Fibroblast of peridontal ligament (primary cell): Measurements from ENCODE around the gene GALNT14.
A peak's percentile ranks its signal among the peaks of the same experiment; 100 is the strongest.

Experiments
- DNase-seq: peaks from one replicate; pipeline ENCODE4 v3.0.0-alpha.2; 2010; ENCODE audit errors: extremely low read depth

GALNT14 gene

DNA sequence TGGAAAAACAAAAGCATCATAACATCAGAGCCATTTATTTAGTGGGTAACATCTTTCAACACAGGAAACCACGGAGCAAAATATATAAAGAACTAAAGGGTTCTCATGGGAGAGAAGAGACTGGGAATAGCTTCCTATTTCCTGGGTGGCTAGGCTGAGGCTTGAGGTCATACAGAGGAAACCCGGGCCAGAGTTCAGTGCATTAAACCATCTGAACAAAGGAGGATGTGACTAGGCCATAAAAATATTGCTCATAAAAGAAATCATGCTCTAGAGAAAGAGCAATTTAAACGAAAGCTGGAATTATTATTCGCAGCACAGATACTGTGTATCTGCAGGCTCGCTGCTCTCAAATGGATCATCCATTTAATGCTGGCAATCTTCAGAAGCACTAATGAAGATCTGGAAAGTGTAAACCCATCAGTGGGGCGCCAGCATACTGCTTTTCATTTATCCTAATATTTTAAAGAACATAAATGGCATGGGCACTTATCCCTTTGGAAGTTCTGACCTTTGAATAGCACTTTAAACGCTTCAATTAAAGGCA lies 83.3 kb downstream of the GALNT14 start:
- DNase-seq = no peak

- DNase-seq = no peak
These were observed 84.1 kb downstream of the GALNT14 start for GRCh38 chr2:31053929-31054782.

DNA sequence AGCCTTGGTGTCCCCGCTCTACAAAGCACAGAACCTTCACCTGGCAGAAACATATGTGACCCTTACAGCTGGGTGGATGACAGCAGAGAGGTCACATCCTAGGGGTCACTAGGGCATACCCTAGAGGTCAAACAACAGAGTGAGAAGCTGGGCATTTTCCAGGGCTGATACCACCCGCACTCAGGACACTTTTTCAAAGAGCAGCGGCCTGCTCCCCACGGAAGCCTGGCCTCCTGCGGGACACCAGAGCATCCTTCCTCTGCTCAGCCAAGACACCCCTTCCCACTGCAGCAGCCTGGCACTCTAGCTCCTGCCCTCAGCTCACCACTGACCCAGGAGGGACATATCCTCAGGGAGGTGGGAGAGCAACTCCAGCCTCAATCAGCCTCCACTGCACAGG lies 86.0 kb downstream of the GALNT14 start:
- no peak for DNase-seq

DNA sequence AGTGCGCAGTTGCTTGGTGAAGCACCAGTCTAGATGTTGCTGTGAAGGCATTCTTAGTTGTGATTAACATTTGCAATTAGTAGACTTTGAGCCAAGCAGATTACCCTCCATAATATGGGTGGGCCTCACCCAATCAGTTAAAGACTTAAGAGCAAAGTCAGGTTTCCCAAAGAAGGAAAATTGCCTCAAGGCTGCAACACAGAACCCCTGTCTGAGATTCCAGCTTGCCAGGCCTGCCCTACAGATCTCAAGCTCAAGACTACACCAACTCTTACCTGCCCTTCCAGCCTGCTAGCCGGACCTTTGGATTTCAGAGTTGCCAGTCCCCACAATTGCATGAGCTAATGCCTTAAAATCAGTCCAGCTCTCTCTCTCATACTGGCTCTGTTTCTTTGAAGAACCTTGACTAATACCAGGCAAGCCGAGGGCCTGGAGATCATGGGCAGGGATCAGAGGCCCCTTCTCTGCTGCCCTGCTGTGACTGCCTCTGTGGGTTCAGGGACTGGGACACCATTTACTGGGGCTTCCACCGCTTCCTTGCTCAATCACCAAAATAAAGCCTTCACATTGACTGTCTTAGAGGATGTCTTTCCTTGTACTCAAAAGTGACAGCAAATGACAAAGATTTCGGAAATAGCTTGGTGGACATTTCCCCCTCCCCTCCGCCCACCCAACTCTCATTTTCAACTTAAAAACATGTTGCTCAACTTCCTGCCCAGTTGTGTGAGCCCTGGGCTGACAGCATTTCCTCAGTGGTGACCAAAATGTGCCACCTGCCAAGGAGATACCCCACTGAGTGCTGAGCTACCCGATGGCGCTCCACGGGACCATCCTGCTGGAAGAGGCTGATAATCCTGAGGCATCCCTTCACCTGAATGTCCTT lies 86.7 kb downstream of the GALNT14 start:
- no peak for DNase-seq

GRCh38 chr2:31049916-31050588 lies 88.2 kb downstream of the GALNT14 start:
- no peak for DNase-seq

GRCh38 chr2:31049264-31049663 lies 89.0 kb downstream of the GALNT14 start:
- DNase-seq = no peak

GRCh38 chr2:31047599-31047998 lies 90.6 kb downstream of the GALNT14 start:
- no peak for DNase-seq

- DNase-seq = no peak
These were observed 99.9 kb downstream of the GALNT14 start for GRCh38 chr2:31038385-31038784.

DNA sequence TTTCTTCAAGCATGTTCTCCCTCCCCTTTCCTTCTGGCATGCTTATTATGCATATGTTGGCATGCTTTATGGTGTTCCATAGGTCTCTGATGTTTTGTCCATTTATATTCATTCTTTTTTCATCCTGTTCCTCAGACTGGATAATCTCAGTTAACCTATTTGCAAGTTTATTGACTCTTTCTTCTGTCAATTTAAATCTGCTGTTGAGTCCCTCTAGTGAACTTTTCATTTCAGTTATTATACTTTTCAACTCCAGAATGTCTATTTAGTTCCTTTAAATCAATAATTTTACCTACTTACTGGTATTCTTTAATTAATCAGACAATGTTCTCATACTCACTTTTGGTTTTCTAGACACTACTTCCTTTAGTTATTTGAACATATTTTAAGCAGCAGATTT lies 101.2 kb downstream of the GALNT14 start:
- peak; percentile 1 for DNase-seq

DNA sequence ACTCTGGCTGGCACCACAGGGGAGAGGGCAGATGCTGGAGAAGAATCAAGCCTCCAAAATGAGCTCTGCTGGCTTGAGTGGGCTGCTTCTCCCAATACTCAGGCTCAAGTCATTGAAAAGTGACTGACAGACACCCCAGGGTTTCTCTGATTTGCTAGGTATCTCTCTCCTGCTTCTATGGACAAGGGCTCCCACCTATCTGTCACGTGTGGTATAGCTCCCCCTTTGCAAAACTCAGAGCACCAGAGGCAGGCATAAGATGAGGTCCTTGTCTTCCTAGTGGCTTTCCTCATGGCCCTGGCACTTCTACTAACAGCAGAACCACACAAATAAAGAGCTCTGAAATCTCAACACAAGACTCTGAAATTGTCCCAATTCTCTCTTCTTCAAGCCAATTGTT lies 105.2 kb downstream of the GALNT14 start:
- no peak for DNase-seq

DNA sequence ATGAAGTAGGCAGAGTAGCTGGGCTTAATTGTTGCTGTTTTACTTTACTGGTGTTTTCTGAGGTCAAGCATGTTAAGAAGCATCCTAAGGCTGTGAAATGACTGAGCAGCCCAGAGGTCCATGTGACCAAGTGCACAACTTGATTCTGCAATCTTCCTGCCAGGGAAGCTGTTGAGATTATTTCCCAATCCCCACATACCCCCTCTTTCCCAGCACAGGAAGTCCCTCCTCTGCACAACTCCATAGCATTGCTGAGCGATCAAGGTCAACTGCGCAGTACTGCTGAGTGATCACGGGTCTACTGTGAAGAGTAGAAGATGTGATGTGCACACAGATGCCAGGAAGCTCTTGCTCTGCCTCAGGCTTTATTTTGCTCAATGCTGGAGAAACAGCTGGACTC lies 105.8 kb downstream of the GALNT14 start:
- DNase-seq = no peak

GRCh38 chr2:31031132-31031706 lies 107.0 kb downstream of the GALNT14 start:
- DNase-seq = no peak

DNA sequence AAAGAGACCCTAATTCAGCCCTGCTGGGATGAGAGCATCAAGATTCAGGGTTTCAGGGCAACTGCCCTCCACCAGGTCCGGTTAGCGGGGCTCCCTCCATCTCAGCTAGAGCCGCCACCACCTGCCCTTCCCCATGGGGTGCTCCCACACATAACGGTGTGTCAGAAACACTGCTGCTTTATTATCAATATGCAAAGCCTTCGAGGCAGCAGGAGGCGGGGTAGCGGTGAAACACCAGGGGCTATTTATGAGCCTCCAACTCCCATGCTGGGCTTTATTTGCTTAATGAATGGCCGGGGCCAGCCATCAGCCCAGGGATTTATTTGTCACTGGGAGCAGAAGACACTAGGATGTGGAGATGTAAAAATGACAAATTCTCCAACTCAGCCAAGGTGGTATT lies 109.8 kb downstream of the GALNT14 start:
- no peak for DNase-seq

DNA sequence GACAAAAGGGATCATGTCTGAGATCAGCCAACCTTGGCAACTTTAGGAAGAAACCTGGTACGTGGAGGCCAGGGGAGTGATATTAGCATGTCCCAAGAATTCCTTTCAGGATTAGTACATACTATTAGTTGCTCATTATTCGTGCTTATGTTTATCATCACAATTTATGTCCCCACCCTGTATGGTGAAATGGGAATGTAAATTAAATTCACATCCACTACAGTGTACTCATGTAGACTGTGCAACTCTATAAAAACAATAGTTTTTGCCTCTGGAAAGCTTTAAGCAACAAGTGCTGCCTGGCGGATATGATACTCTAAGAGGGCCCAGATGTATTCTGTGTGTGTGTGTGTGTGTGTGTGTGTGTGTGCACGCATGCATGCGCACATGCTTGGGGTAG lies 110.7 kb downstream of the GALNT14 start:
- no peak for DNase-seq

GRCh38 chr2:31023541-31023940 lies 114.7 kb downstream of the GALNT14 start:
- no peak for DNase-seq

- no peak for DNase-seq
These were observed 117.5 kb downstream of the GALNT14 start for GRCh38 chr2:31020713-31021112.

DNA sequence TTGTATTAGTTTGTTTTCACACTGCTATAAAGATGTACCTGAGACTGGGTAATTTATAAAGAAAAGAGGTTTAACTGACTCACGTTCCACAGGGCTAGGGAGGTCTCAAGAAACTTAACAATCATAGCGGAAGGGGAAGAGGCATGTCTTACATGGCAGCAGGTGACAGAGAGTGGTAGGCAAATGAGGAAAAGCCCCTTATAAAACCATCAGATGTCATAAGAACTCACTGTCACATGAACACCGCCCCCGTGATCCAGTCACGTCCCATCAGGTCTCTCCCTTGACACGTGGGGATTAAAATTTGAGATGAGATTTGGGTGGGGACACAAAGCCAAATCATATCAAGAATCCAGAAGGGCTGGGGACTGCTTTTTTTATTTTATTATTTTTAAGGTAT lies 120.0 kb downstream of the GALNT14 start:
- no peak for DNase-seq

GRCh38 chr2:31016648-31017047 lies 121.6 kb downstream of the GALNT14 start:
- DNase-seq = no peak

- no peak for DNase-seq
These were observed 123.7 kb downstream of the GALNT14 start for GRCh38 chr2:31014516-31014915.

DNA sequence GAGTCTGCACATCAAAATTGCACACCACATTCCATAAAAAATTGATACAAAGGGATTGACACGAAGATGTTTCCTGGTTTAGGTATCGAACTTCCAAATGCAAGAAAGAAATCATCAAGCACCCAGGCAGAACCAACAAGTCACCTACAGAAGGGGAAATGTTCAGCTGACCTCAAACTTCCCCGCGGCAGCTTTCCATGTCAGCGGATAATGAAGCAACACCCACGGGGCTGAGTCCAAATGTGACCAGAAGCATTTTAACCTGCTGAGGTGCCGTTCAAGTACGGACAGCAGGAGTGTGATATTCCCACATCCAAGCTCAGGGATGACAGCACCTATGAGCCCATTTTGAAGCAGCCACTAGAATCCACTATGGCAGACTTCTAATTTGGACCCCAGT lies 124.9 kb downstream of the GALNT14 start:
- DNase-seq = no peak

- no peak for DNase-seq
These were observed 125.8 kb downstream of the GALNT14 start for GRCh38 chr2:31012406-31012805.

DNA sequence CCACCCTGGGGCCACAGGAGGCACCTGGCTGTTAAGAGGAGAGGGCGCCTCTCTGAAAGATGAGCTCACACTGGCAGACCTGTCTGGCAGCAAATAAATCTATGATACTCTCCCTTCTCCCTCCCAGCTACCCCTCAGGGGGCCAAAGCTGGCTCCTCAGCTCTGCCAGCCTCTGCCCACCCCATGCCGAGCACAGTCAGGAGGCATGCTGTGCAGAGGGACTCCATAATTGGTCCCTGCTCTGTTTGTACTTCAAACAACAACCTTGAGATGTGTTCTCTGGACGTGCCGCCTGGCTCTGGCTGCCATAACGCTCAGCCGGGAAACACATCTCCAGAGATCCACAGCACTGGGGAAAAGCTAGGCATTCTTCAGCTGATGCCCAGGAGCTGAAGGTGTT lies 126.7 kb downstream of the GALNT14 start:
- no peak for DNase-seq
